ENCODE measurements around the gene FUT8. TPM values are rescaled to one million over a fixed set of nuclear protein-coding genes. Genes with fewer than 3 reads are reported as not detected.

The FUT8 gene
- total RNA-seq, 1 donor from 2014 or later, result 44.3 TPM

DNA sequence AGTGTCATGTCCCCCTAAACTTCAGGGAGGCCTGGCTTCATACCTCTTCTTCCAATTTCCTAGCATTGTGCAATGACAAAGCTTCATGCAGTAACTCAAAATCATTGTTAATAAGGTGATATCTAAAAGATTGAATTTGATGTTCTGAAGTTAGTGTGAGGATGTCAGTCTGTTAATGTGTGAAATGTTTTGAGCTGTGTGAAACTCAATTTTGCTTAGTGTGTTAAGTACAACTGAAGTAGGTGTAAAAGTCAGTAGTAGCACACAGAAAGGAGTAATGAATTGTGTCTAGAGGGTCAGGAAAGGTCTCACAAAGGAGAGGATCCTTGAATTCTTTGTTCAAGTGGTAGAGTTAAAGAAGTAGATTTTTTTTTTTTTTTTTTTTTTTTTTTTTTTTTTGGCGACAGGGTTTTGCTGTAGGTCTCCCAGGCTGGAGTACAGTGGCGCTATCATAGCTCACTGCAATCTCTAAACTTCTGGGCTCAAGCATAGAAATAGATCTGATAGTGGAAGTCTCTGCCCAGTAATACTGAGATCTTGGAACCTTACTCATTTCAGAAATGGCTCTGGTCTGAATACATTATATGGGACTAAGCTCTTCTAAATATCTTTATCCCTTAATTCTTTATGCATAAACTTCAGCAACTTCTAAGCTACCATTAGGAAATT, 63.9 kb downstream of the FUT8 start:
- TF ChIP-seq CTCF (IDR thresholded peaks at IDR 0.05; ENCODE audit: insufficient read depth, low read length, poor library complexity, severe bottlenecking), result no peak
- Histone ChIP-seq H3K27me3 (ENCODE audit: control insufficient read depth, insufficient read depth, low read length) (no peaks in the 10 kb centered on the region), H3K36me3 (ENCODE audit: control insufficient read depth, insufficient read depth, low read length) (no peaks in the 10 kb centered on the region), H3K4me3 (ENCODE audit: low read depth, low read length) (no peak overlapping the region)
- no peak for DNase-seq (ENCODE audit: low read depth)

DNA sequence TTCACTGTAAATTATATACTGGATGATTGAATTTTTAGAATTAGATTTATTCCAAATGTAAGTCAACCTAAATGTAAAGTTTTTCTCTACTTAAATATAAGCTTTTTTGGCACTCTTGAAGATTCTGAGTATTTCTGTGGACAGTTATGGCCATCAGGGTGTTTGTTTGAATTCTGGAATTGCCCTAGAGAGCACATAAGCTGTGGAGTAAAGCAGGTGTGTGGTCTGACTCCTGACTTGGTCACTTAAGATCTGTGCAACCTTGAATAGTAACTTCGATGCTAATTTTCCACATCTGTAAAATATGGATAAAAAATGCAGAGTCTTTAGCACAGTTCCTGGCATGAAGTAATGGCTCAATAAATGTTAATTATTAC, 64.4 kb downstream of the FUT8 start:
- H3K36me3 ChIP-seq (ENCODE audit: control insufficient read depth, insufficient read depth, low read length), result no peaks in the 10 kb centered on the region
- DNase-seq (ENCODE audit: low read depth), result no peak
- no peak for TF ChIP-seq CTCF (IDR thresholded peaks at IDR 0.05; ENCODE audit: insufficient read depth, low read length, poor library complexity, severe bottlenecking)
- no peaks in the 10 kb centered on the region for H3K27me3 ChIP-seq (ENCODE audit: control insufficient read depth, insufficient read depth, low read length)
- no peak overlapping the region for H3K4me3 ChIP-seq (ENCODE audit: low read depth, low read length)

GRCh38 chr14:65478017-65478416, 65.5 kb downstream of the FUT8 start:
- Histone ChIP-seq H3K36me3 (ENCODE audit: control insufficient read depth, insufficient read depth, low read length) (no peaks in the 10 kb centered on the region), H3K4me3 (ENCODE audit: low read depth, low read length) (no peak overlapping the region), H3K27me3 (ENCODE audit: control insufficient read depth, insufficient read depth, low read length) (no peaks in the 10 kb centered on the region)
- DNase-seq (ENCODE audit: low read depth), result no peak
- no peak for TF ChIP-seq CTCF (IDR thresholded peaks at IDR 0.05; ENCODE audit: insufficient read depth, low read length, poor library complexity, severe bottlenecking)

GRCh38 chr14:65478596-65478995, 66.1 kb downstream of the FUT8 start:
- DNase-seq (ENCODE audit: low read depth), result peak; percentile 81
- TF ChIP-seq CTCF (IDR thresholded peaks at IDR 0.05; ENCODE audit: insufficient read depth, low read length, poor library complexity, severe bottlenecking), result no peak
- Histone ChIP-seq H3K36me3 (ENCODE audit: control insufficient read depth, insufficient read depth, low read length) (no peaks in the 10 kb centered on the region), H3K27me3 (ENCODE audit: control insufficient read depth, insufficient read depth, low read length) (no peaks in the 10 kb centered on the region), H3K4me3 (ENCODE audit: low read depth, low read length) (no peak overlapping the region)

GRCh38 chr14:65479386-65479785, 66.9 kb downstream of the FUT8 start:
- H3K27me3 ChIP-seq (ENCODE audit: control insufficient read depth, insufficient read depth, low read length), result no peaks in the 10 kb centered on the region
- no peak for DNase-seq (ENCODE audit: low read depth)
- H3K4me3 ChIP-seq (ENCODE audit: low read depth, low read length), result no peak overlapping the region
- no peak for TF ChIP-seq CTCF (IDR thresholded peaks at IDR 0.05; ENCODE audit: insufficient read depth, low read length, poor library complexity, severe bottlenecking)
- H3K36me3 ChIP-seq (ENCODE audit: control insufficient read depth, insufficient read depth, low read length), result no peaks in the 10 kb centered on the region
